H9 (cell line): ENCODE data around the gene TCERG1L. TPM values are rescaled to one million over a fixed set of nuclear protein-coding genes. Genes with fewer than 3 reads are reported as not detected.

Experiments
- DNase-seq: peaks from one replicate; pipeline ENCODE4 v3.0.0-alpha.2; 2017
- H2AFZ ChIP-seq: one replicate; pipeline ENCODE4 v1.6.1; 2013; ENCODE audit warnings: mild to moderate bottlenecking, low read length, control low read depth, moderate library complexity
- H2AK5ac ChIP-seq: 2 replicates; pipeline ENCODE4 v1.6.1; 2013; ENCODE audit warnings: low read length, control low read depth, mixed read lengths; ENCODE audit not compliant: insufficient read length
- H2BK120ac ChIP-seq: one replicate; pipeline ENCODE4 v1.6.1; 2013; ENCODE audit warnings: low read depth, mild to moderate bottlenecking, low read length, control low read depth, inconsistent platforms; ENCODE audit not compliant: poor library complexity, severe bottlenecking
- H2BK12ac ChIP-seq: 2 replicates; pipeline ENCODE4 v1.6.1; 2013; ENCODE audit warnings: low read length, control low read depth, mixed read lengths, low read depth; ENCODE audit not compliant: insufficient read length
- H2BK15ac ChIP-seq: 2 replicates; pipeline ENCODE4 v1.6.1; 2013; ENCODE audit warnings: low read depth, low read length, control low read depth
- H2BK20ac ChIP-seq: one replicate; pipeline ENCODE4 v1.6.1; 2013; ENCODE audit warnings: low read depth, mild to moderate bottlenecking, low read length, control low read depth, inconsistent platforms; ENCODE audit not compliant: poor library complexity, severe bottlenecking
- H2BK5ac ChIP-seq: 2 replicates; pipeline ENCODE4 v1.6.1; 2013; ENCODE audit warnings: low read length, control low read depth, mixed read lengths; ENCODE audit not compliant: insufficient read length
- H3K14ac ChIP-seq: 2 replicates; pipeline ENCODE4 v1.6.1; 2013; ENCODE audit warnings: low read length, control low read depth; ENCODE audit not compliant: insufficient read depth
- H3K18ac ChIP-seq: 2 replicates; pipeline ENCODE4 v1.6.1; 2013; ENCODE audit warnings: low read depth, mild to moderate bottlenecking, mixed read lengths, low read length, control low read depth; ENCODE audit not compliant: insufficient read length
- H3K23ac ChIP-seq: 2 replicates; pipeline ENCODE4 v1.6.1; 2013; ENCODE audit warnings: low read length, control low read depth, mixed read lengths, low read depth; ENCODE audit not compliant: insufficient read length
- H3K23me2 ChIP-seq: 2 replicates; pipeline ENCODE4 v1.6.1; 2013; ENCODE audit warnings: low read depth, mild to moderate bottlenecking, mixed read lengths, low read length, control low read depth; ENCODE audit not compliant: insufficient read length, poor library complexity, severe bottlenecking
- H3K27ac ChIP-seq: 2 replicates; pipeline ENCODE4 v1.5.1; 2013; ENCODE audit warnings: low read length, control low read depth, mixed read lengths, low read depth; ENCODE audit not compliant: insufficient read length
- H3K27me3 ChIP-seq: 2 replicates; pipeline ENCODE4 v1.6.1; 2013; ENCODE audit warnings: low read length, control low read depth, inconsistent platforms; ENCODE audit not compliant: insufficient read depth
- H3K4ac ChIP-seq: 2 replicates; pipeline ENCODE4 v1.6.1; 2013; ENCODE audit warnings: low read depth, mild to moderate bottlenecking, control low read depth, inconsistent platforms, low read length, moderate library complexity
- H3K4me1 ChIP-seq: 2 replicates; pipeline ENCODE4 v1.6.1; 2013; ENCODE audit warnings: low read length, control low read depth, inconsistent platforms; ENCODE audit not compliant: insufficient read depth
- H3K4me2 ChIP-seq: 2 replicates; pipeline ENCODE4 v1.6.1; 2013; ENCODE audit warnings: low read length, control low read depth, mixed read lengths; ENCODE audit not compliant: insufficient read length, insufficient read depth
- H3K56ac ChIP-seq: 2 replicates; pipeline ENCODE4 v1.6.1; 2013; ENCODE audit warnings: low read depth, mild to moderate bottlenecking, mixed read lengths, low read length, control low read depth; ENCODE audit not compliant: insufficient read length
- H3K79me1 ChIP-seq: 2 replicates; pipeline ENCODE4 v1.6.1; 2013; ENCODE audit warnings: low read depth, mild to moderate bottlenecking, moderate library complexity, low read length, control low read depth, inconsistent platforms; ENCODE audit not compliant: insufficient read depth, poor library complexity, severe bottlenecking
- H3K79me2 ChIP-seq: 2 replicates; pipeline ENCODE4 v1.6.1; 2013; ENCODE audit warnings: low read length, control low read depth, inconsistent platforms; ENCODE audit not compliant: insufficient read depth
- H3K9ac ChIP-seq: 2 replicates; pipeline ENCODE4 v1.6.1; 2013; ENCODE audit warnings: low read length, control low read depth, mixed read lengths; ENCODE audit not compliant: insufficient read length; ENCODE audit errors: extremely low read depth
- H3K9me3 ChIP-seq: one replicate; pipeline ENCODE4 v1.6.1; 2013; ENCODE audit warnings: low read depth, low read length, inconsistent platforms; ENCODE audit not compliant: control insufficient read depth
- H3T11ph ChIP-seq: one replicate; pipeline ENCODE4 v1.6.1; 2013; ENCODE audit warnings: mild to moderate bottlenecking, low read length, control low read depth, inconsistent platforms
- H4K20me1 ChIP-seq: one replicate; pipeline ENCODE4 v1.6.1; 2013; ENCODE audit not compliant: control insufficient read depth, insufficient read length, insufficient read depth
- H4K5ac ChIP-seq: 2 replicates; pipeline ENCODE4 v1.6.1; 2013; ENCODE audit warnings: low read depth, mild to moderate bottlenecking, mixed read lengths, low read length, control low read depth; ENCODE audit not compliant: insufficient read length
- H4K8ac ChIP-seq: replicated peaks from 2 replicates; pipeline ENCODE4 v1.6.1; 2013; ENCODE audit warnings: low read length, control low read depth, mixed read lengths, low read depth; ENCODE audit not compliant: insufficient read length
- H4K91ac ChIP-seq: 2 replicates; pipeline ENCODE4 v1.6.1; 2013; ENCODE audit warnings: low read depth, mild to moderate bottlenecking, moderate library complexity, mixed read lengths, low read length, control low read depth; ENCODE audit not compliant: insufficient read length
- H3K27ac Mint-ChIP-seq, 3 experiments: 2 replicates in 2 of 3; 3 replicates in 1 of 3; pipeline ENCODE4 v1.8.0; 2020 to 2021; ENCODE audit warnings: mixed read lengths in 3 of 3, mild to moderate bottlenecking in 1 of 3, moderate library complexity in 1 of 3
- H3K27me3 Mint-ChIP-seq: 2 replicates; pipeline ENCODE4 v1.8.0; 2021; ENCODE audit warnings: low read depth, mild to moderate bottlenecking, moderate library complexity, mixed read lengths
- H3K36me3 Mint-ChIP-seq, 3 experiments: 2 replicates in 2 of 3; 3 replicates in 1 of 3; pipeline ENCODE4 v1.8.0; 2020 to 2021; ENCODE audit warnings: low read depth in 3 of 3, mixed read lengths in 3 of 3; ENCODE audit not compliant: insufficient read depth in 1 of 3
- H3K4me1 Mint-ChIP-seq, 2 experiments: 2 replicates each; pipeline ENCODE4 v1.8.0; 2020; ENCODE audit warnings: mixed read lengths in 2 of 2
- H3K4me3 Mint-ChIP-seq, 2 experiments: 2 replicates in 1 of 2; 3 replicates in 1 of 2; pipeline ENCODE4 v1.8.0; 2020 to 2021; ENCODE audit warnings: mild to moderate bottlenecking in 2 of 2, mixed read lengths in 2 of 2, moderate library complexity in 1 of 2
- H3K9me3 Mint-ChIP-seq, 2 experiments: 2 replicates in 1 of 2; 3 replicates in 1 of 2; pipeline ENCODE4 v1.8.0; 2020; ENCODE audit warnings: mild to moderate bottlenecking in 2 of 2, mixed read lengths in 2 of 2, moderate library complexity in 1 of 2
- CTCF ChIP-seq: fragments of 200-600 bp; sonication (generic); conservative IDR thresholded peaks from 3 replicates; pipeline ENCODE4 v1.8.0; 2021; ENCODE audit warnings: antibody characterized with exemption, mild to moderate bottlenecking
- WGBS: extraction: QIAGEN DNeasy Blood & Tissue Kit; methylation state at CpG from one replicate; pipeline ENCODE4 v1.1.7; 2013; ENCODE audit warnings: missing lambda C conversion rate, low lambda C conversion rate, mixed read lengths; ENCODE audit not compliant: insufficient read length; ENCODE audit errors: extremely low coverage; 5-methylcytosine and 5-hydroxymethylcytosine counted together
- total RNA-seq: library from RNA; stranded (reverse); gene quantifications from 2 replicates; pipeline ENCODE4 v1.2.1, GENCODE V29; 2021

The TCERG1L gene
- total RNA-seq, 1 experiment from 2014 or later, result 3.3 TPM

GRCh38 chr10:131310142-131310541 is 1.4 kb downstream of the TCERG1L start:
- Histone ChIP-seq H2BK15ac (no peak overlapping the region), H3K79me1 (no peaks in the 10 kb centered on the region), H3K23me2 (peaks cover 8% of the 10 kb centered on the region), H2BK120ac (no peak overlapping the region), H3K79me2 (no peaks in the 10 kb centered on the region), H2BK5ac (no peak overlapping the region), H3K9ac (no peak overlapping the region), H3K9me3 (no peaks in the 10 kb centered on the region), H3T11ph (no peak overlapping the region), H3K27ac (no peak overlapping the region), H4K8ac (no peak overlapping the region), H3K4ac (no peak overlapping the region), H3K56ac (no peak overlapping the region), H2BK20ac (no peak overlapping the region), H2AK5ac (no peak overlapping the region), H3K18ac (no peak overlapping the region), H4K5ac (no peak overlapping the region), H3K4me1 (peaks cover 2% of the 10 kb centered on the region; the same call in 1 of the 2 replicates), H3K27me3 (no peaks in the 10 kb centered on the region), H3K23ac (no peak overlapping the region), H2BK12ac (no peak overlapping the region), H2AFZ (no peak overlapping the region), H3K14ac (no peak overlapping the region), H4K91ac (no peak overlapping the region), H4K20me1 (no peaks in the 10 kb centered on the region), H3K4me2 (peak overlapping the region; percentile 80)
- DNase-seq, result no peak
- H3K36me3 Mint-ChIP-seq, result peaks cover 0 to 7% (median 0%) of the 10 kb centered on the region in 3 experiments; a peak in 4 of 7 replicates
- TF ChIP-seq CTCF, result peak; percentile 66
- WGBS, result no CpG with 5 or more reads among the region's 4 CpGs
- H3K4me3 Mint-ChIP-seq, result peak overlapping the region; percentile 66 to 84
- H3K27ac Mint-ChIP-seq, result no peak overlapping the region
- H3K27me3 Mint-ChIP-seq, result peaks cover 27% of the 10 kb centered on the region
- H3K4me1 Mint-ChIP-seq, result peaks cover 24 to 25% of the 10 kb centered on the region in 2 experiments
- H3K9me3 Mint-ChIP-seq, result no peaks in the 10 kb centered on the region; a peak in 1 of 5 replicates
